Fibroblast of pulmonary artery (primary cell): ENCODE results near the gene FAM186B.
"Not testable (repeated sequence)": the region's sequence is repeated elsewhere in the genome, so short reads cannot be mapped to it uniquely, and the experiment has no call there.

Experiments
- DNase-seq: peaks from one replicate; pipeline ENCODE4 v3.0.0-alpha.2; 2010; ENCODE audit warnings: low read depth
- H3K4me3 ChIP-seq: replicated peaks from 2 replicates; pipeline ENCODE4 v1.5.1; 2011; ENCODE audit warnings: low read depth, mild to moderate bottlenecking, control low read depth, low read length, moderate library complexity
- CTCF ChIP-seq: IDR thresholded peaks from 2 replicates; pipeline ENCODE4 v1.5.1; 2011; ENCODE audit warnings: mild to moderate bottlenecking, control low read depth, low read length, inconsistent platforms; ENCODE audit errors: missing control alignments

FAM186B gene

GRCh38 chr12:49605539-49605938, at the start of gene FAM186B:
FAM186B (minus strand) TSS chr12:49605639; CDS start chr12:49605477, 162 bp downstream.
- DNase-seq, H3K4me3 ChIP-seq: not testable (repeated sequence)

GRCh38 chr12:49654715-49655114, 49.3 kb upstream of the FAM186B start:
- no peak overlapping the region for H3K4me3 ChIP-seq
- no peak for TF ChIP-seq CTCF
- no peak for DNase-seq

- no peak for TF ChIP-seq CTCF
- H3K4me3 ChIP-seq, result no peak overlapping the region
Observed at GRCh38 chr12:49652921-49653520, 47.6 kb upstream of the FAM186B start.

GRCh38 chr12:49651855-49652254, 46.4 kb upstream of the FAM186B start:
- no peak for TF ChIP-seq CTCF
- no peak overlapping the region for H3K4me3 ChIP-seq
- no peak for DNase-seq

More at GRCh38 chr12:49652921-49653520, 47.6 kb upstream of the FAM186B start:
- DNase-seq, result no peak

GRCh38 chr12:49649892-49650291, 44.5 kb upstream of the FAM186B start:
- TF ChIP-seq CTCF, result no peak
- DNase-seq, result no peak
- H3K4me3 ChIP-seq, result no peak overlapping the region

- DNase-seq, result no peak
- no peak for TF ChIP-seq CTCF
- no peak overlapping the region for H3K4me3 ChIP-seq
Observed at GRCh38 chr12:49649445-49649844, 44.0 kb upstream of the FAM186B start.

GRCh38 chr12:49648712-49649003, 43.2 kb upstream of the FAM186B start:
- TF ChIP-seq CTCF, result no peak
- H3K4me3 ChIP-seq, result no peak overlapping the region

More at GRCh38 chr12:49648712-49649003, 43.2 kb upstream of the FAM186B start:
- no peak for DNase-seq
